HepG2 (cell line): ENCODE data around the gene WNT7B.

ENCODE experiments used
- EZH2 ChIP-seq: conservative IDR thresholded peaks from 2 replicates; pipeline ENCODE4 v1.6.1; 2012; ENCODE audit warnings: mild to moderate bottlenecking, low read depth, low read length, moderate library complexity
- NFIC ChIP-seq: IDR thresholded peaks from 2 replicates; pipeline ENCODE4 v1.6.1; 2012; ENCODE audit warnings: mild to moderate bottlenecking, low read length, inconsistent platforms
- RAD21 ChIP-seq: fragments of 450-650 bp; formaldehyde crosslinking; IDR thresholded peaks from 2 replicates; pipeline ENCODE4 v1.5.0; 2020; ENCODE audit warnings: mild to moderate bottlenecking
- RFX5 ChIP-seq: IDR thresholded peaks from 2 replicates; pipeline ENCODE4 v1.6.1; 2011; ENCODE audit warnings: low read depth, low read length, improper control_type of control experiment
- SMC3 ChIP-seq: IDR thresholded peaks from 2 replicates; pipeline ENCODE4 v1.6.1; 2011; ENCODE audit warnings: low read length, improper control_type of control experiment
- TF ChIP-seq, protein P1 (sequence below): sonication (generic); formaldehyde crosslinking; conservative IDR thresholded peaks from 2 replicates; pipeline ENCODE4 v1.4.0; 2020; ENCODE audit warnings: missing genetic modification reagents

DNA sequence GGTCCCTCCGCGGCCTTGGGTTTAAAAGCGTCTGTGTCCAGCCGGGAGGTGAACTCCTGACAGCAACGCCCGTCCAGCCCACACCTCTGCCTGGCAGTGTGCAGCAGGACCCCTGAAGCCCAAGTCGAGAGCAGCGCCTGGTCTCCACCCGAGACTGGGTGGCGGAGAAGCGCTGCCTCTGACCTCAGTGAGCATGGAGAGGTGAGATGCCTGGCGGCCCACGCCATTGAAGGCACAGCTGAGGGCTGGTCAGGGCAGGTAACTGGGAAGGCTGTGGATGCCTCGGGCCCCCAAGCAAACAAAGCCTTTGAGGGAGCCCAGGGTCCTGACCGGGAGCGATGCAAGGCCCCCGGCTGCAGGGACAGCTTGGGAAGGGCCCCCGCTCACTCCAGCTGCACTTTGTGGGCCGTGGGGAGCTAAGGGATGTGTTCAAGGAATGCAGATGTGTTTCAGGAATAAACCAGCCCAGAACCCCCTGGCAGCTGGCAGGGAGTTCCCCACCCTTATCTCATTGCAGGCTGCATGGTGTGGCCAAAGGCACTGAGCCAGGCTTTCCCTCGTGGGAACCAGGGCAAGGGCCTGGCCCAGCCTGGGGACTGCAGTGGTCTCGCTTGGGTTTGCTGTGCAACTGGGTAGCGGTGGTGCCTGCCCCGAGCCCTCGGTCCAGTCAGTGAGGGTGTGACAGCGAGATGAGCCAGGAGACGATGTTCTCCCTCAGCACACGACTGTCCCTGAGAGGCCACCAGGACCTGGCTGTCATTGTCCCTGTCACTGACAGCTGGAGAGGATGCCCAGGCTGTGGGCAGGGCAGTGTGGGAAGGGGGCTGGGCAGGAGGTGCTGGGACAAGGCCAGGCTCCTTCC, 92.5 kb downstream of the WNT7B start:
- TF ChIP-seq EZH2 (no peak), NFIC (no peak), RFX5 (no peak), RAD21 (CRISPR knock-in tag) (no peak), SMC3 (no peak)
- TF ChIP-seq, protein P1, sequence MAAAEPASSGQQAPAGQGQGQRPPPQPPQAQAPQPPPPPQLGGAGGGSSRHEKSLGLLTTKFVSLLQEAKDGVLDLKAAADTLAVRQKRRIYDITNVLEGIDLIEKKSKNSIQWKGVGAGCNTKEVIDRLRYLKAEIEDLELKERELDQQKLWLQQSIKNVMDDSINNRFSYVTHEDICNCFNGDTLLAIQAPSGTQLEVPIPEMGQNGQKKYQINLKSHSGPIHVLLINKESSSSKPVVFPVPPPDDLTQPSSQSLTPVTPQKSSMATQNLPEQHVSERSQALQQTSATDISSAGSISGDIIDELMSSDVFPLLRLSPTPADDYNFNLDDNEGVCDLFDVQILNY (CRISPR knock-in tag): no peak
